GM18868 (cell line): ENCODE measurements around the gene CAMLG.
"Not testable (repeated sequence)": the region's sequence is repeated elsewhere in the genome, so short reads cannot be mapped to it uniquely, and the experiment has no call there.

Experiments used
- ATAC-seq: cut with Tn5 transposase; IDR thresholded peaks from one replicate; pipeline ENCODE4 v1.9.1; 2021; ENCODE audit warnings: mild to moderate bottlenecking, moderate library complexity; ENCODE audit not compliant: unreplicated experiment

The CAMLG gene

GRCh38 chr5:134738133-134738962 is at the start of gene CAMLG:
TSS of gene CAMLG (plus strand) at chr5:134738548. CDS start at chr5:134738621, 73 bp downstream.
- peak; percentile 98 for ATAC-seq

- not testable (repeated sequence) for ATAC-seq
Measured at GRCh38 chr5:134690144-134690543, 48.2 kb upstream of the CAMLG start.

- no peak for ATAC-seq
Measured at GRCh38 chr5:134692722-134693121, 45.6 kb upstream of the CAMLG start.

GRCh38 chr5:134708301-134708700 is 30.0 kb upstream of the CAMLG start:
- no peak for ATAC-seq

- ATAC-seq: no peak
Measured at GRCh38 chr5:134714120-134714519, 24.2 kb upstream of the CAMLG start.

GRCh38 chr5:134714541-134714940 is 23.8 kb upstream of the CAMLG start:
- ATAC-seq: no peak

GRCh38 chr5:134715466-134715865 is 22.9 kb upstream of the CAMLG start:
- ATAC-seq: not testable (repeated sequence)

GRCh38 chr5:134724872-134725271 is 13.5 kb upstream of the CAMLG start:
- no peak for ATAC-seq

GRCh38 chr5:134732819-134733218 is 5.5 kb upstream of the CAMLG start:
- no peak for ATAC-seq

GRCh38 chr5:134735243-134735642 is 3.1 kb upstream of the CAMLG start:
- no peak for ATAC-seq

- no peak for ATAC-seq
Measured at GRCh38 chr5:134736173-134736812, 2.1 kb upstream of the CAMLG start.

GRCh38 chr5:134738963-134739661 is 764 bp downstream of the CAMLG start:
- ATAC-seq: no peak

GRCh38 chr5:134741052-134741451 is 2.7 kb downstream of the CAMLG start:
- ATAC-seq: no peak

GRCh38 chr5:134742134-134742533 is 3.8 kb downstream of the CAMLG start:
- no peak for ATAC-seq

- ATAC-seq: no peak
Measured at GRCh38 chr5:134749415-134749814, 11.1 kb downstream of the CAMLG start.

GRCh38 chr5:134758176-134758503 is 19.8 kb downstream of the CAMLG start:
- ATAC-seq: no peak

- ATAC-seq: peak; percentile 99
Measured at GRCh38 chr5:134758504-134759341, 20.4 kb downstream of the CAMLG start, which contains the start of gene DDX46. TSS of gene DDX46 (plus strand) at chr5:134758779. CDS start at chr5:134758939, 160 bp downstream.

GRCh38 chr5:134767528-134768291 is 29.4 kb downstream of the CAMLG start:
- not testable (repeated sequence) for ATAC-seq

- no peak for ATAC-seq
Measured at GRCh38 chr5:134769206-134769605, 30.9 kb downstream of the CAMLG start.
